ENCODE results near the gene MMP28.

MMP28 gene

GRCh38 chr17:35797918-35798317, 2.5 kb upstream of the MMP28 start:
- no peak for DNase-seq

- DNase-seq = no peak
Measured at GRCh38 chr17:35797370-35797769, 1.9 kb upstream of the MMP28 start.

GRCh38 chr17:35796942-35797341, 1.5 kb upstream of the MMP28 start:
- no peak for DNase-seq

DNA sequence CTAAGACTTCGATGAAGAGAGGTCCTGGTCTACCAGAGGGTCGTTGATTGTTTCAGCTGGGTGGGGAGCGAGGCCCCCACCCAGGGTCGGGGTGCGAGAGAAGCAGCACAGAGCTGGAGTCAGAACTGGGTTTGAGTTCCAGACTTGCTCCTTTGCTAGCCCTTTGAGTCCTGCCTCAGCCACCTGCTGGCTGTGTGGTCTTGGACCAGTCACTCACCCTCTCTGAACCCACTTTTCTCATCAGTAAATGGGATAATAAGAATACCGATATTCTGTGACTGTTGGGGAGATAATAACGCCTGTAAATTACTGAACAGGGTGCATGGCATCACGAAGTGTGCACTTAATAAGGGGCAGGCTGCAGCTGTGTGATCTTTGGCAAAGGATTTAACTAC, 427 bp upstream of the MMP28 start:
- DNase-seq = no peak

DNA sequence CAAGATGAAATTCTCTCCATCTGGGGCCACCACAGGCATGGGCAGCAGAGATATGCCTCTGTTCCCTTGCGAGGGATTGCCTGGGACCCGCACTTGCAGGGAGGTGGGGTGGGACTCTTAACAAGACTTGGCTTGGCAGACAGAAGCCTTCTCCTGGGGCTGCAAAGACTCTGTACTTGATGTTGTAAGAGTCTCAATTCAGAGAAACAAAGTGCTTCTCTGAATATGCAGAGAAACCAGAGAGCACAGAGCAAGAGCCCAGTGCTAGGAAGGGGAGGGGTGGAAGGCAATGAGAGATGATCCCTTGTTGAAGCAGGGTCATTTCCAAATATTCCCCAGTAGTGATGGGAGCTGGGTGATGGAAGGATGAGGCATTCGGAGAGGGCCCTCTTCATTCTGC, 2.2 kb downstream of the MMP28 start:
- DNase-seq = no peak

DNA sequence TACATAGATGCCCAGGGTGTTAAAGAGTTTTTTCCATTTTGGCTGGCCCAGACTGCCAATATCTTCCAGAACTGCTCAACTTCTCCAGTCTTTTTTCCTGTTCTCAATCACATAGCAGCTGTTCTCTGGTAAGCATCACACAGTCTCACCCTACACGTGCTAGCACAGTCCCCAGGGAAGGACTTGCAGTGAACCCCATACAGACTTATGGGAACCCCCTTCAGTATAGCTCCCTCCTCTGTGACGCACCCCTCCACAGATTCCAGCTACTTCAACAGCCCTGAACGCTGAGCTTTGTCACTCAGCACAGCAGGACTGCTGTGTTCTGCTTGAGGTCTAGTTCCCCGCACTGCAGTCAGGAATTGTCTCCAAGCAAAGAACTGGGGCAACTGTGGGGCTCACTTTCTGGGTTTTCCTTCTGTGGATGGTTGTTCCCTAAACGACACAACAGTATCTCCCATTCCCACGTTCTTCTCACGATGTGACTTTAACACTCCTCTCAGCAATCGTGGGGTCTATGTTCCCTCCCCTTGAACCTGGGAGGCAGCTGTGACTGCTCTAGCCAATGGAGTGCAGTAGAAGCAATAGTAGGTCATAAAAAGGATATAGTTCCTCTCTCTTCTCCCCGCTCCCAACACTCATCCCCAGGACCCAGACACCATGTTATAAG, 3.6 kb downstream of the MMP28 start:
- DNase-seq = no peak

DNA sequence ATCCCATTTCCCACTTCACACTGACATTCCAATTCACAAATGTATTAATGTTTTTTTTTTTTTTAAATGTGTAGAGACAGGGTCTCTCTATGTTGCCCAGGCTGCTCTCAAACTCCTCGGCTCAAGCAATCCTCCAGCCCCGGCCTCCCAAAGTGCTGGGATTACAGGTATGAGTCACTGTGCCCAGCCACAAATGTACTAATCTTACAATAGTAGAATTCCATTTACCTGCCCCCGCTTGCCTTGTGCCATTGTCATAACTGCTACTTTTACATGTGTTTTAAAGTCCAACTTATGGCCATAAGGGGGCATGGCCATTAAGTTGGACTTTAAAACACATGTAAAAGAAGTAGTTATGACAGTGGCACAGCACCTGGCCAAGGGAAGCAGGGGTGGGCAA, 4.6 kb downstream of the MMP28 start:
- no peak for DNase-seq

- DNase-seq = no peak
Measured at GRCh38 chr17:35788477-35789368, 6.7 kb downstream of the MMP28 start.

- DNase-seq = no peak
Measured at GRCh38 chr17:35786941-35787432, 8.5 kb downstream of the MMP28 start.

GRCh38 chr17:35784895-35785294, 10.5 kb downstream of the MMP28 start:
- DNase-seq = no peak

DNA sequence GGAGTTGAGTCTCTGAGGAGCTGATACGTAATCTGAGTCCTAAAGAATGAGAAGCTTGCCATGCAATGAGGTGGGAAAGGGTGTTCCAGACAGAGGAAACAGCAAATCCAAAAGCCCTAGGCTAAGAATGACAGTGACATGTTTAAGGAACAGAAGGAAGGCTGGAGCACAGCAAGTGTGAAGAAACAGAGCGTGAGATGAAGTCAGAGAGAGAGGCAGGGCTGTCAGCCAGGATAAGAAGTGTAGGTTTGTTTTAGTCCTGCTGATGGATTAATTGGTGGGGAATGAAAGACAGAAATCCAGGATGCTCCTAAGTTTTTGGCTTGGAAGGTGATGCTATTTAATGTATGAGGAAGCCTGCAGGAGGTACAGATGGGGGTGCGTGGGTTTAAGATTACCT, 14.5 kb downstream of the MMP28 start:
- DNase-seq = no peak

- DNase-seq = no peak
Measured at GRCh38 chr17:35778641-35779196, 16.7 kb downstream of the MMP28 start.

DNA sequence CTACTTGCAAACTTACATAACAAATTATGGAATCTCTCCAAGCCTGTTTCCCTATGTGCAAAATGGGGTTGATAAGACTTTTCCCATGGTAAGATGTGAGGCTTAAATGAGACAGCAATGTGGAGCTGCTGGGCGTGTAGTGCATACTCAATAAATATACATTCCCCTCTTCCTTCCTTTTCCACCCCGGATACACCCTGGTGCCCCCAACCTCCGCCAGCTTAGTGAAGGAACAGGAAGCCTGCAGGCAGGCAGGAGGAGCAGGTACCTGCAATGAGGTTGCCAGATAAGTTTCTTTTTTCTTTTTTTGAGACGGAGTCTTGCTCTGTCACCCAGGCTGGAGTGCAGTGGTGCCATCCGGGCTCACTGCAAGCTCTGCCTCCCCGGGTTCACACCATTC, 19.9 kb downstream of the MMP28 start:
- DNase-seq = no peak

GRCh38 chr17:35775039-35775438, 20.4 kb downstream of the MMP28 start:
- DNase-seq = no peak

DNA sequence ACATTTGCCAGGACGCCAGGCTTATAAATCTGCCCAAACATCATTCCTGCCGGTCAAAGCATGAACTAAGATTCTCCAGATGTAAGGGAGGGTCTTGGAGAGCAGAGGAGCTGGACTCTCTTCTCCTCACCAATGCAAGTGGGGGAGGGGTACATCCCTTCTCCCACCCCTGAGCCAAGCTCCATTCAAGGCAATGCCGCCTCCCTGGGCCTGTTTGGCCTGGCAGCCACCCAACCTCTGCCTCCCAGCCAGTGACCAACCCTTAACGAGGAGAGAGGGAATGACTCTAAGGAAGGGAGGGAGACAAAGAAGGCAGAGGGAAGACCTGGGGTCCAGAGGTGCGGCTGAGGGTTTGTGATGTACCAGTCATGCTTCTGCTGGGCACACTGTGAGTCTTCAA, 20.9 kb downstream of the MMP28 start:
- no peak for DNase-seq

DNA sequence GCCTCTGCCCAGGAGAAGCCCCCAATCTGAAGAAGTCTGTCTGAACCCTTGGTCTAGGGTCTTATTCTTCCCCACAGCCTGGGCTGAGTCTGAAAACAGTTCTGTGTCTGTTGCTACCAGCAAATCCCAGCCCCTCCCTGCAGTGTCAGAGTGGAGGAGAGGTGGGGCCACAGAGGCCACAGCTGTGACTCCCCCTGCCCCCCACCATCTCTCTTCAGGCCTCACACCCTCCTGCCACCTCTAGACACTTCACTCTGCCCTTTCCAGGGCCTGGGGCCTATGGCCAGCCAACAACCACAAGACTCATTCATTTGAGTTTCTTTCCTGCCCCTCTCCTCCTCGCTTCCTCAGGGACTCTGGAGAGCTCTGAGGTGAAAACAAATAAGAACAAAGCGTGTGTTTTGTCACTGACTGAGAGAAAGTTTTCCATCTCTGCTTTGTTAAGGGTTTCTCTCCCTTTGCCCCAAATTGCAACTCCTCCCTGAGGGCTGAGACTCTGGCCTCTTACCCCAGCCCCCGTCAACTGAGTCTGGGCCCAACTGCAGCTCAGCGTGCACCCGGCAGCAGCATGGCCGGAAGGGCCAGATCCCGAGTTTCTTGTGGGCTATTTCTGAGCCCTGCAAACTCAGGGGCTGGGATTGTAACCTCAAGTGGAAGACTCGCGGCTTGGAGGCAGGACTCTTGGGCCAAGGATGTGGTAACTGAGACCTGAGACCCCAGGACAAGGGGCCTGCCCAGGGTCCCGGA, 21.6 kb downstream of the MMP28 start:
- no peak for DNase-seq

DNA sequence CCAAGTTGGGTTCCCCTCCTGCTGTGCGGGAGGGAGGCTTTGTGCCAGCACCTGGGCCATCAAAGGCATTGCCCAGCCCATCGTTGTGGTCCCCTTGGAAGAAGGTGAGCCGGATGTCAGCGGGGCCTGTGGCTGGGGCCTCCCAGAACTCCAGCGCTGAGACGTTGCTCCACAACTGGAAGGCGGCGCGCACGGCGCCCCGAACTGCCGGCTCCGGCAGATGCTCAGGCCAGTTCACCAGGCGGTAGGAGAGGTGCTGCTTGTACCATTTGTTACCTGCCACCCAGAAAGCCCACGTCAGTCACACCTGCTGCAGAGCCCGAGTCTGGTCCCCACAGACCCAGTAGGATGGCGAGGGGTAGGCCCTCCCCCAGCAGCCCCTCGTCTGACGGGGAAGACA, 22.3 kb downstream of the MMP28 start:
- no peak for DNase-seq

DNA sequence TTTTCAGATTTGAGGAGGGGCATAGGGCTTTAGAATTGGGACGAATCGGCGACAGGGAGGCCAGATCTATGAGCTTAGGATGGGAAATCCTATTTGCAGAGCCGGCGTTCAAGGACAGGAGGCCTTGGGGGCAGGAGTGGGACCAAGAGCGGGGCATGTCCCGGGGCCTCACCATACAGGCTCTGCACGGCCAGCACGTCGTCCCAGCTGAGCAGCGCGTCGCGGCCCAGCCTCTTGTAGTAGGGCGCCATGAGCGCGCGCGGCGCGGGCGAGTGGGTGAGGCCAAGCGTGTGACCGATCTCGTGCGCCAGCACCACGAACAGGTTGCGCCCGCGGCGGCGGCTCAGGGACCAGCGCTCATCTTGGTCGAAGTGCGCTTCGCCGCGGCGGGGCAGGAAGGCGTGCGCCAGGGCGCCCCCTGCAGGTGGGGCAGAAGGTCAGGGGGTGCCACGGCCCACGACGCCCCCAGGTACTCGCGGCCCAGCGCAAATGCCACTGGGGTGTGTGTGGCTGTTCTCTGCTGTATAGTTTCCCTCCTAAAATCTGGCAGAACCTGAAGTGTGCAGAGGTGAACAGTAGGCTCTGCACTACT, 25.4 kb downstream of the MMP28 start:
- no peak for DNase-seq

DNA sequence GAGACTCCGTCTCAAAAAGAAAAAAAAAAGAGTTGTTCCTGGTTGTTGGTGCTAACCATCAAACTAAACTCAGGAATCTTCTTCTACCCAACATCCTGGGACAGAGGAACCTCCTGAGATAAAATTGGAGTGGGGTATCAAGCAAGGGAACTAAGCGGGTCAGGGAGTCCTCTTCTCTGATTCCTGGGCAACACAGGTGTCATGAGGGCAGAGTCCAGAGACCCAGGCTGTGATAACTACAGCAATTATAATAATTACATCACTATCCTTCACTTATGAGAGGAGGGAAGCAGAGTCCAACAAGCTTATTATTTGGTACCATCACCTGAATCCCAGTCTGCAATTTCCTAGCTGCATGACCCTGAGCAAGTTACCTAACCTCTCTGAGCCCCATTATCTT, 26.6 kb downstream of the MMP28 start:
- no peak for DNase-seq

DNA sequence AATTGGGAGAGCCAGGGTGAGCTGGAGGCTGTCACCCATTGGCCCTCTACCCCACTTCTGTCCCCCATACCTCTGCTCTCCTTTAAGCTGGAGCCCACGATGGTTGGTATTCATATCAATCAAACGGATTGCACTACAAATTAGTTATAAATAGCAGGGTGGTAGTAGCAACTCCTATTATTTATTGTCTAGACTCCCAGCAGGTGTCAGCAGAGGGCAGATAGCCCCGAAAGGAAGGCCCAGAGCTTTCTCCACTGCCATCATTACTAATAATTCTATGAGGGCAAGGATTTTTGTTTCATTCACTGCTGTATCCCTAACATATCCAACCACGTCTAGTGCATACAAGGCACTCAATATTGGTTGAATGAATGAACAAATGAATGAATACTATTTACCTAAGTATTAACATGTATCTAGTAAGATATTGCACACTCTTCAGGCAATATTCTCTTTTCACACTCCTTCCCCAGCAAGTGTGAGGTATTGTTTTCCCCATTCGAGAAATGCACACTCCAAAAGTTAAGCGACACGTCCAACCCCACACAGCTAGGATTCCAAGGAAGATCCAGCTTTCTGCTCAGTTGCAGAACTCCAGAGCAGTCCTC, 28.4 kb downstream of the MMP28 start:
- DNase-seq = no peak

DNA sequence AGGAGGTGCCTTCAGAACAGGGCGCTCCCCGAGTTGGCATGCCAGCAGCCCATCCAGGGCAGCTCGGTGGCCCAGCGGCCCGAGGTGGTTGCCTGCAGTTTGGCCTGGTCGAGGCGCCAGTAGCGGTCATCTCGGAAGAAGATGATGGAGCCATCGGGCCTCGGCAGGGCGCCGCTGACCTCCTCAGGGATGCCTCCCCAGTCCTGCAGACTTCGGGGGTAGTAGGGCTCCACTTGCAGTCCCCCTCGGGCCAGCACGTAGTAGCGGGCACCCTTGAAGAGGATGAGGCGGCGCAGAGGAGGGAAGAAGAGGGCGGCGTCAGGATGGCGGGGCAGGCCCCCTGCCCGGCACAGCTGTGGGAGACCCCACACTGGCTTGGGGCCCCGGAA, 29.0 kb downstream of the MMP28 start:
- no peak for DNase-seq

DNA sequence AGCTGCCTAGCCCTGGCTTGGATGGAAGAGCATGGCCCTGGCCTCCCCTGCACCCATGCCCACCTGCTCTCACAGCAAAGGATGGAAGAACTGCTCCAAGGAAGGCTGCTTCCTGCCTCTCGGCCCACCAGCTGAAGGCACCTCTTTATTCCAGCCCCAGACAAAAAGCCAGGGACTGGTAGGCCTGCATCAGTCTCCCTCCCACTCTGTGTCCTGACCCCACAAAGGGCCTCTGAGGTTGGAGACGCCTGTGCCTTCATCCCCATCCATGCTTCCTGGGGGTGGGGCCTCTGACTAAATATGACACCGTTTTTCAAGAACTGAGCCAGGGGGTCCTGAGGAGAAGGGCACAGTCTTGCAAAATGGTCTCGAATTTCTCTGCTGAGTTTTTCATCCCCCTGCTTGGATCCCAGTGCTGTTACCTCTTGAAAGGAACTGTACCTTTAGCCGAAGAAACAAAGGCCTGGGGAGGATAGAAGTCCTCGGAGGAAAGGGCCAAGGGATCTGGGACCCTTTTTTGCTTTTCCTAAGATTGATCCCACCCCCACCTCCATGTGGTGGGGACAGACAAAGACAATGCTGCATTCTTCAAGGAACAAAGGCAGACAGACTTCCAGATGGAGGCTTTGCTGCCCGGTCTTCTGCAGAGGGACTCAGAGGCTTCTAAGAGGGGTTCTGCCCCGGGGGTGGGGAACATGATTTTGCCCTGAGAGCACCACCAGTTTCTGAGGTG, 29.5 kb downstream of the MMP28 start:
- DNase-seq = no peak
